Measurements from ENCODE around the gene GDE1.

GRCh38 chr16:19515757-19516156 is 6.1 kb downstream of the GDE1 start:
- no peak for TF ChIP-seq CTCF (IDR thresholded peaks at IDR 0.05; ENCODE audit: insufficient read depth, low read length)
- TF ChIP-seq SPI1 (IDR thresholded peaks at IDR 0.05; ENCODE audit: borderline replicate concordance, low read depth), result no peak
- no peak for TF ChIP-seq POLR2AphosphoS5 (IDR thresholded peaks at IDR 0.05; ENCODE audit: low read depth)
- no peak for TF ChIP-seq REST (IDR thresholded peaks at IDR 0.05; ENCODE audit: insufficient replicate concordance, low read depth)
